SK-N-SH (cell line): ENCODE results near the gene CD276.

ENCODE experiments used
- ELF1 ChIP-seq: IDR thresholded peaks from 2 replicates; pipeline ENCODE4 v1.4.0; 2012
- EP300 ChIP-seq, 2 experiments: IDR thresholded peaks; 2 replicates each; pipeline versions ENCODE4 v1.4.0 to v1.6.1; 2012; ENCODE audit warnings: borderline replicate concordance in 1 of 2, low read depth in 1 of 2, low read length in 1 of 2
- EZH2phosphoT487 ChIP-seq: fragments of 200-600 bp; sonication (generic); IDR thresholded peaks from 2 replicates; pipeline ENCODE4 v1.6.1; 2017; ENCODE audit warnings: low read depth, mixed run types, mild to moderate bottlenecking, antibody characterized with exemption, moderate library complexity, borderline replicate concordance
- FOXM1 ChIP-seq: IDR thresholded peaks from 2 replicates; pipeline ENCODE4 v1.4.0; 2012; ENCODE audit warnings: low read depth, mild to moderate bottlenecking
- GATA2 ChIP-seq: sonication (generic); formaldehyde crosslinking; IDR thresholded peaks from 2 replicates; pipeline ENCODE4 v1.5.0; 2020; ENCODE audit warnings: mild to moderate bottlenecking, missing genetic modification reagents
- MEF2A ChIP-seq: IDR thresholded peaks from 2 replicates; pipeline ENCODE4 v1.4.0; 2012; ENCODE audit warnings: low read depth, borderline replicate concordance
- MXI1 ChIP-seq: IDR thresholded peaks from 2 replicates; pipeline ENCODE4 v1.6.1; 2012; ENCODE audit warnings: mild to moderate bottlenecking, low read depth, low read length, improper control_type of control experiment
- RAD21 ChIP-seq: IDR thresholded peaks from 2 replicates; pipeline ENCODE4 v1.6.1; 2012; ENCODE audit warnings: mild to moderate bottlenecking, low read length
- RCOR1 ChIP-seq: fragments of 150-350 bp; IDR thresholded peaks from 2 replicates; pipeline ENCODE4 v1.6.1; 2017; ENCODE audit warnings: antibody characterized with exemption, low read length
- TAF1 ChIP-seq: IDR thresholded peaks from 2 replicates; pipeline ENCODE4 v1.6.1; 2012; ENCODE audit warnings: low read depth, mild to moderate bottlenecking, low read length, moderate library complexity, borderline replicate concordance
- TEAD4 ChIP-seq: IDR thresholded peaks from 2 replicates; pipeline ENCODE4 v1.4.0; 2012; ENCODE audit warnings: mild to moderate bottlenecking, borderline replicate concordance; ENCODE audit not compliant: insufficient read depth
- USF1 ChIP-seq: IDR thresholded peaks from 2 replicates; pipeline ENCODE4 v1.4.0; 2012; ENCODE audit warnings: low read depth, borderline replicate concordance
- TF ChIP-seq, protein P1 (sequence below): fragments of 200-600 bp; sonication (generic); IDR thresholded peaks from 2 replicates; pipeline ENCODE4 v1.6.1; 2017; ENCODE audit warnings: antibody characterized with exemption, mild to moderate bottlenecking, moderate library complexity

GRCh38 chr15:73749533-73749932, 65.3 kb downstream of the CD276 start:
- no peak for TF ChIP-seq EP300 (IDR thresholded peaks at IDR 0.05; ENCODE audit: borderline replicate concordance in 1 of 2, low read depth in 1 of 2, low read length in 1 of 2)
- TF ChIP-seq, protein P1, sequence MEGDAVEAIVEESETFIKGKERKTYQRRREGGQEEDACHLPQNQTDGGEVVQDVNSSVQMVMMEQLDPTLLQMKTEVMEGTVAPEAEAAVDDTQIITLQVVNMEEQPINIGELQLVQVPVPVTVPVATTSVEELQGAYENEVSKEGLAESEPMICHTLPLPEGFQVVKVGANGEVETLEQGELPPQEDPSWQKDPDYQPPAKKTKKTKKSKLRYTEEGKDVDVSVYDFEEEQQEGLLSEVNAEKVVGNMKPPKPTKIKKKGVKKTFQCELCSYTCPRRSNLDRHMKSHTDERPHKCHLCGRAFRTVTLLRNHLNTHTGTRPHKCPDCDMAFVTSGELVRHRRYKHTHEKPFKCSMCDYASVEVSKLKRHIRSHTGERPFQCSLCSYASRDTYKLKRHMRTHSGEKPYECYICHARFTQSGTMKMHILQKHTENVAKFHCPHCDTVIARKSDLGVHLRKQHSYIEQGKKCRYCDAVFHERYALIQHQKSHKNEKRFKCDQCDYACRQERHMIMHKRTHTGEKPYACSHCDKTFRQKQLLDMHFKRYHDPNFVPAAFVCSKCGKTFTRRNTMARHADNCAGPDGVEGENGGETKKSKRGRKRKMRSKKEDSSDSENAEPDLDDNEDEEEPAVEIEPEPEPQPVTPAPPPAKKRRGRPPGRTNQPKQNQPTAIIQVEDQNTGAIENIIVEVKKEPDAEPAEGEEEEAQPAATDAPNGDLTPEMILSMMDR, result no peak
- no peak for TF ChIP-seq EZH2phosphoT487
- TF ChIP-seq RAD21, result no peak
- TF ChIP-seq FOXM1, result no peak
- no peak for TF ChIP-seq RCOR1
- no peak for TF ChIP-seq MEF2A
- no peak for TF ChIP-seq USF1
- no peak for TF ChIP-seq TAF1
- no peak for TF ChIP-seq ELF1
- no peak for TF ChIP-seq TEAD4
- no peak for TF ChIP-seq GATA2
- TF ChIP-seq MXI1, result no peak
